Measurements from ENCODE around the gene POLR1E. TPM values are rescaled to one million over a fixed set of nuclear protein-coding genes. Genes with fewer than 3 reads are reported as not detected.

POLR1E gene
- total and polyA plus RNA-seq, 9 of the 15 experiments (the other 6 are each of a cell fraction or from before 2014, with no cell fraction given): 18.9 to 102 (median 74.4) TPM

GRCh38 chr9:37467530-37467929 is 18.2 kb upstream of the POLR1E start (continued):
- 0 out of 2 replicates have a peak, but pooled peaks have one; percentile 10 for TF ChIP-seq SMARCA4 (IDR thresholded peaks at IDR 0.05)

GRCh38 chr9:37468620-37469019 is 17.1 kb upstream of the POLR1E start:
- Histone ChIP-seq H3K9ac (ENCODE audit: insufficient read depth in 1 of 2, low read depth in 2 of 2, low read length in 2 of 2) (no peak overlapping the region), H3K36me3 (ENCODE audit: control insufficient read depth, insufficient read depth, low read length) (no peaks in the 10 kb centered on the region; the same call in 2 of the 3 replicates), H3K4me1 (replicated peaks in 1 of 2; ENCODE audit: control insufficient read depth in 2 of 2, insufficient read depth in 2 of 2, low read length in 2 of 2) (peaks cover 11 to 22% of the 10 kb centered on the region in 2 experiments), H3K9me1 (ENCODE audit: control insufficient read depth, insufficient read depth, low read length) (no peaks in the 10 kb centered on the region), H4K20me1 (replicated peaks; ENCODE audit: control insufficient read depth, insufficient read depth, low read length) (no peaks in the 10 kb centered on the region), H3K4me3 (no peak overlapping the region), H3K27me3 (ENCODE audit: control insufficient read depth in 2 of 2, insufficient read depth in 2 of 2, low read length in 2 of 2) (no peaks in the 10 kb centered on the region), H2AFZ (ENCODE audit: low read depth, low read length) (no peak overlapping the region), H3K9me3 (replicated peaks; ENCODE audit: control insufficient read depth, insufficient read depth, low read depth, low read length) (no peaks in the 10 kb centered on the region), H3K79me2 (ENCODE audit: control insufficient read depth, insufficient read depth, low read length) (peaks cover 15% of the 10 kb centered on the region), H3K4me2 (ENCODE audit: insufficient read depth, low read length) (no peak overlapping the region), H3K27ac (ENCODE audit: extremely low read depth, low read depth, low read length) (no peak overlapping the region)
- ATAC-seq (no peak), DNase-seq (ENCODE audit: extremely low read depth in 1 of 4, low spot score in 3 of 4) (no peak), FAIRE-seq (no peak)
- TF ChIP-seq NFYB (IDR thresholded peaks at IDR 0.05; ENCODE audit: extremely low read depth, insufficient read length) (peak; percentile 29), RBFOX2 (IDR thresholded peaks at IDR 0.05; ENCODE audit: low read depth, low read length) (no peak)
- no TSS peak for BruUV-seq (replicated peaks)
- intact Hi-C loops (cut with micrococcal nuclease) (no loop called here), in situ Hi-C loops (cut with MboI) (no loop called here)
- ChIA-PET CTCF (ENCODE audit: low intra/inter-chr PET ratio) (no interaction called here), POLR2A (interaction anchor here (0.6 to 1.5 kb wide), 3 partner anchors 17 to 812 kb away, joined by 3 read pairs; no protein-coding TSS in a partner anchor)
- WGBS (ENCODE audit: insufficient coverage, low coverage, missing lambda C conversion rate): 83% methylated on average over 2 of the region's 6 CpGs

All from K562 (cell line).